ENCODE data around the gene MT4.

MT4 gene

GRCh38 chr16:56558024-56558747 is 6.7 kb upstream of the MT4 start:
- no peak for TF ChIP-seq CTCF (conservative IDR thresholded peaks at IDR 0.05; ENCODE audit: control insufficient read depth, insufficient read depth, low read depth, low read length)
- DNase-seq (ENCODE audit: low read depth), result peak; percentile 78
- H3K4me3 ChIP-seq (ENCODE audit: control insufficient read depth, low read depth, low read length), result no peak overlapping the region

- no peak overlapping the region for H3K4me3 ChIP-seq (ENCODE audit: control insufficient read depth, low read depth, low read length)
- no peak for DNase-seq (ENCODE audit: low read depth)
- TF ChIP-seq CTCF (conservative IDR thresholded peaks at IDR 0.05; ENCODE audit: control insufficient read depth, insufficient read depth, low read depth, low read length), result no peak
Measured at GRCh38 chr16:56559109-56559508, 5.8 kb upstream of the MT4 start.

DNA sequence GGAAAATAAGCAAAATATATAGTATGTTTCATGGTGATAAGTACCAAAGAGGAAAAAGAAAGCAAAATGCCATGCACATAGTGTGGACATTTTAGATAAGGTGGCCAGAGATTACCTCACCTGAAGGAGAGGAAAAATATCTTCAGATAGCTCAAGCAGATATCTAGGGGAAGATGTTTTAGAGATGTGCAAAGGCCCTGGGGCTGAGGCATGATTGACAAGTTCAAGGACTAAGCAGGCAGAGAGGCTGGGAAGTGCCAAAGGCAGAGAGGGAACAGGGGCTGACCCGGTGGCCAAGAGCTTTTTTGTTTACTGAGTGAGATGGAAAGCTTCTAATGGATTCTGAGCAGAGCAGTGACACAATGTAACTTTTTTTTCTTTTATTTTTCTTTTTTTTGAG is 4.4 kb upstream of the MT4 start:
- DNase-seq (ENCODE audit: low read depth), result no peak
- no peak overlapping the region for H3K4me3 ChIP-seq (ENCODE audit: control insufficient read depth, low read depth, low read length)
- TF ChIP-seq CTCF (conservative IDR thresholded peaks at IDR 0.05; ENCODE audit: control insufficient read depth, insufficient read depth, low read depth, low read length), result no peak

GRCh38 chr16:56561126-56561525 is 3.7 kb upstream of the MT4 start:
- no peak for TF ChIP-seq CTCF (conservative IDR thresholded peaks at IDR 0.05; ENCODE audit: control insufficient read depth, insufficient read depth, low read depth, low read length)
- no peak overlapping the region for H3K4me3 ChIP-seq (ENCODE audit: control insufficient read depth, low read depth, low read length)

DNA sequence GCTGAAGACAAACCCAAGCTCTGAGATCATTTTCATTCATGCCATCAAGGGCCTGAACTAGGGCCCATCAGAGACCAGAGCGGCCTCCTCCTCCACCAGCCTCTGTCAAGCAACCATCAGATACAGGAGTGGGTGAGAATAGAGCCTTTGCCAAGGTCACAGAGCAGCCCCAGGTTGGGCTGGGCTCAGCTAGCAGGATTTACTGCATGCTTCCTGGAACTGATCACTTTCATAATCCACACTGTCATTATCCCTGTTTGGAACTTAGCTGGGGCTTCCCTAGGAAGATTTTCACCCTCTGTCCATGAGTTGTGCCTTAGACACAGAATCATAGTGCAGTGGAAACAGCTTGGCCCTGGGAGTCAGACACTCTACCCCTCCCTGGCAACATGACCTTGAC is 5.1 kb downstream of the MT4 start:
- no peak overlapping the region for H3K4me3 ChIP-seq (ENCODE audit: control insufficient read depth, low read depth, low read length)
- DNase-seq (ENCODE audit: low read depth), result no peak
- no peak for TF ChIP-seq CTCF (conservative IDR thresholded peaks at IDR 0.05; ENCODE audit: control insufficient read depth, insufficient read depth, low read depth, low read length)

More at GRCh38 chr16:56561126-56561525, 3.7 kb upstream of the MT4 start:
- DNase-seq (ENCODE audit: low read depth), result no peak

- DNase-seq (ENCODE audit: low read depth), result no peak
- no peak for TF ChIP-seq CTCF (conservative IDR thresholded peaks at IDR 0.05; ENCODE audit: control insufficient read depth, insufficient read depth, low read depth, low read length)
- H3K4me3 ChIP-seq (ENCODE audit: control insufficient read depth, low read depth, low read length), result no peak overlapping the region
Measured at GRCh38 chr16:56571525-56571924, 6.7 kb downstream of the MT4 start.
